Peyer's patch (tissue), 4 donors: ENCODE measurements around the gene ZFR.

Experiments
- CTCF ChIP-seq, 6 experiments: fragments of 450-650 bp in 4 of 6; fragments of 200-600 bp in 2 of 6; sonication (generic) in 1 of 6; IDR thresholded peaks; one replicate each; pipeline ENCODE4 v1.5.1; 2017 to 2019; ENCODE audit warnings: antibody characterized with exemption in 6 of 6, mild to moderate bottlenecking in 3 of 6, moderate library complexity in 1 of 6
- POLR2A ChIP-seq, 2 donors: fragments of 450-650 bp; IDR thresholded peaks; one replicate each; pipeline ENCODE4 v1.5.1; 2017; ENCODE audit warnings: antibody characterized with exemption in 2 of 2, mild to moderate bottlenecking in 2 of 2, moderate library complexity in 2 of 2

DNA sequence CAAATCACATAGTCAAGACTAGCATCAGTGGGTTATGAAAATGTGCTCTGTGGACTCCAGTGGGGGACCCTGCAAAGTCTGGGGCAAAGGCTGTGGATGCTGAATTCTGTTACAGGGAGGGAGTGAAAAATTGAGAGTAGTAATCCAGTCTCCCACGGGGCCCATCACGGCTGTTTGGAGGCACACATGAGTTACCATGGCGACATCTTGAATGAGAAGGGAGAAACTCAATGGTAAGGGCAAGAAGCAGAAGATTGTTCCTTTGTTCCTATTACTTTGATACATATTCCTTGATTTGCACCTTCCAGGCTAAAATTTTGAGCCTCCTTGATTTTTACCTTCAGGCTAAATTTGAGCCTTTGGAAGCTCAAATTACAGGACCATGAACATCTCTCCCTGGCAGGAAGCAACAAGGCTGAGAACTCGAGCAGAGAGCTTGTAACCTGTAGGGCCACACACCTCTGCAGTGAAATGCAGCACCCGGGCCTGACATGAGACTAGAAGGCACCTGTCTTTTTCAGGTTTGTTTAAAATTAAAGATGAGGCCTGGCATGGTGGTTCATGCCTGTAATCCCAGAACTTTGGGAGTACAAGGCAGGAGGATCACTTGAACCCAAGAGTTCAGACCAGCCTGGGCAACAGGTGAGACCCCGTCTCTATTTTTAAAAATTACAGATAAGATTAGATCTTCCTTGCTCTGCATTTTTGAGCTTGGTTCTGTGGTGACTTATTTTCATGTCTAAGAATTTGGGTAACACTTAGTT, 31.0 kb upstream of the ZFR start:
- TF ChIP-seq CTCF (IDR thresholded peaks at IDR 0.05) (no peak), POLR2A (IDR thresholded peaks at IDR 0.05) (no peak)
